ENCODE results near the gene CCDC88A. TPM values are rescaled to one million over a fixed set of nuclear protein-coding genes. Genes with fewer than 3 reads are reported as not detected.

CCDC88A gene
- total and polyA plus RNA-seq, 2 experiments from 2014 or later: 144 to 169 TPM

DNA sequence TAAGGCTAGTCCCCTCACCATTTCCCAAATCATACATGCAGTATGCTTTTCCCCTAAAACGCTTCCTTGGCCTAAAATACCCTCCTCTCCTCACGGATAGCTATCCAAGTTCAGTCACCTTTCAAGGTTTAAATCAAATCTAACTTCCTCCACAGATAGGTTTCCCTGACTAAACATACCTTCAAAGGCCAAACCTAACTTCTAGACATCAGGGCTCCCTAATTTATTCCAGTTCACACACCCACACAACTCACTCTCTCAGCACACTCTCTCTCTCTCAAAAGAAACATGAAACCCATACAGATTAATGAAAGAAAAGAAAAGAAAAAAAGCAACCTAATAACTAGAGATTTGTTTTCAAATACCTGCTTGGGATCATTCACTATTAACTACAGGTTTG is 14.5 kb downstream of the CCDC88A start (continued):
- TF ChIP-seq, protein P1, sequence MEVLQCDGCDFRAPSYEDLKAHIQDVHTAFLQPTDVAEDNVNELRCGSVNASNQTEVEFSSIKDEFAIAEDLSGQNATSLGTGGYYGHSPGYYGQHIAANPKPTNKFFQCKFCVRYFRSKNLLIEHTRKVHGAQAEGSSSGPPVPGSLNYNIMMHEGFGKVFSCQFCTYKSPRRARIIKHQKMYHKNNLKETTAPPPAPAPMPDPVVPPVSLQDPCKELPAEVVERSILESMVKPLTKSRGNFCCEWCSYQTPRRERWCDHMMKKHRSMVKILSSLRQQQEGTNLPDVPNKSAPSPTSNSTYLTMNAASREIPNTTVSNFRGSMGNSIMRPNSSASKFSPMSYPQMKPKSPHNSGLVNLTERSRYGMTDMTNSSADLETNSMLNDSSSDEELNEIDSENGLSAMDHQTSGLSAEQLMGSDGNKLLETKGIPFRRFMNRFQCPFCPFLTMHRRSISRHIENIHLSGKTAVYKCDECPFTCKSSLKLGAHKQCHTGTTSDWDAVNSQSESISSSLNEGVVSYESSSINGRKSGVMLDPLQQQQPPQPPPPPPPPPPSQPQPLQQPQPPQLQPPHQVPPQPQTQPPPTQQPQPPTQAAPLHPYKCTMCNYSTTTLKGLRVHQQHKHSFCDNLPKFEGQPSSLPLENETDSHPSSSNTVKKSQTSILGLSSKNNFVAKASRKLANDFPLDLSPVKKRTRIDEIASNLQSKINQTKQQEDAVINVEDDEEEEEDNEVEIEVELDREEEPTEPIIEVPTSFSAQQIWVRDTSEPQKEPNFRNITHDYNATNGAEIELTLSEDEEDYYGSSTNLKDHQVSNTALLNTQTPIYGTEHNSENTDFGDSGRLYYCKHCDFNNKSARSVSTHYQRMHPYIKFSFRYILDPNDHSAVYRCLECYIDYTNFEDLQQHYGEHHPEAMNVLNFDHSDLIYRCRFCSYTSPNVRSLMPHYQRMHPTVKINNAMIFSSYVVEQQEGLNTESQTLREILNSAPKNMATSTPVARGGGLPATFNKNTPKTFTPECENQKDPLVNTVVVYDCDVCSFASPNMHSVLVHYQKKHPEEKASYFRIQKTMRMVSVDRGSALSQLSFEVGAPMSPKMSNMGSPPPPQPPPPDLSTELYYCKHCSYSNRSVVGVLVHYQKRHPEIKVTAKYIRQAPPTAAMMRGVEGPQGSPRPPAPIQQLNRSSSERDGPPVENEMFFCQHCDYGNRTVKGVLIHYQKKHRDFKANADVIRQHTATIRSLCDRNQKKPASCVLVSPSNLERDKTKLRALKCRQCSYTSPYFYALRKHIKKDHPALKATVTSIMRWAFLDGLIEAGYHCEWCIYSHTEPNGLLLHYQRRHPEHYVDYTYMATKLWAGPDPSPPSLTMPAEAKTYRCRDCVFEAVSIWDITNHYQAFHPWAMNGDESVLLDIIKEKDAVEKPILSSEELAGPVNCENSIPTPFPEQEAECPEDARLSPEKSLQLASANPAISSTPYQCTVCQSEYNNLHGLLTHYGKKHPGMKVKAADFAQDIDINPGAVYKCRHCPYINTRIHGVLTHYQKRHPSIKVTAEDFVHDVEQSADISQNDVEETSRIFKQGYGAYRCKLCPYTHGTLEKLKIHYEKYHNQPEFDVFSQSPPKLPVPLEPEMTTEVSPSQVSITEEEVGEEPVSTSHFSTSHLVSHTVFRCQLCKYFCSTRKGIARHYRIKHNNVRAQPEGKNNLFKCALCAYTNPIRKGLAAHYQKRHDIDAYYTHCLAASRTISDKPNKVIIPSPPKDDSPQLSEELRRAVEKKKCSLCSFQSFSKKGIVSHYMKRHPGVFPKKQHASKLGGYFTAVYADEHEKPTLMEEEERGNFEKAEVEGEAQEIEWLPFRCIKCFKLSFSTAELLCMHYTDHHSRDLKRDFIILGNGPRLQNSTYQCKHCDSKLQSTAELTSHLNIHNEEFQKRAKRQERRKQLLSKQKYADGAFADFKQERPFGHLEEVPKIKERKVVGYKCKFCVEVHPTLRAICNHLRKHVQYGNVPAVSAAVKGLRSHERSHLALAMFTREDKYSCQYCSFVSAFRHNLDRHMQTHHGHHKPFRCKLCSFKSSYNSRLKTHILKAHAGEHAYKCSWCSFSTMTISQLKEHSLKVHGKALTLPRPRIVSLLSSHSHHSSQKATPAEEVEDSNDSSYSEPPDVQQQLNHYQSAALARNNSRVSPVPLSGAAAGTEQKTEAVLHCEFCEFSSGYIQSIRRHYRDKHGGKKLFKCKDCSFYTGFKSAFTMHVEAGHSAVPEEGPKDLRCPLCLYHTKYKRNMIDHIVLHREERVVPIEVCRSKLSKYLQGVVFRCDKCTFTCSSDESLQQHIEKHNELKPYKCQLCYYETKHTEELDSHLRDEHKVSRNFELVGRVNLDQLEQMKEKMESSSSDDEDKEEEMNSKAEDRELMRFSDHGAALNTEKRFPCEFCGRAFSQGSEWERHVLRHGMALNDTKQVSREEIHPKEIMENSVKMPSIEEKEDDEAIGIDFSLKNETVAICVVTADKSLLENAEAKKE (CRISPR knock-in tag; IDR thresholded peaks at IDR 0.05): no peak
- TF ChIP-seq, protein P2, sequence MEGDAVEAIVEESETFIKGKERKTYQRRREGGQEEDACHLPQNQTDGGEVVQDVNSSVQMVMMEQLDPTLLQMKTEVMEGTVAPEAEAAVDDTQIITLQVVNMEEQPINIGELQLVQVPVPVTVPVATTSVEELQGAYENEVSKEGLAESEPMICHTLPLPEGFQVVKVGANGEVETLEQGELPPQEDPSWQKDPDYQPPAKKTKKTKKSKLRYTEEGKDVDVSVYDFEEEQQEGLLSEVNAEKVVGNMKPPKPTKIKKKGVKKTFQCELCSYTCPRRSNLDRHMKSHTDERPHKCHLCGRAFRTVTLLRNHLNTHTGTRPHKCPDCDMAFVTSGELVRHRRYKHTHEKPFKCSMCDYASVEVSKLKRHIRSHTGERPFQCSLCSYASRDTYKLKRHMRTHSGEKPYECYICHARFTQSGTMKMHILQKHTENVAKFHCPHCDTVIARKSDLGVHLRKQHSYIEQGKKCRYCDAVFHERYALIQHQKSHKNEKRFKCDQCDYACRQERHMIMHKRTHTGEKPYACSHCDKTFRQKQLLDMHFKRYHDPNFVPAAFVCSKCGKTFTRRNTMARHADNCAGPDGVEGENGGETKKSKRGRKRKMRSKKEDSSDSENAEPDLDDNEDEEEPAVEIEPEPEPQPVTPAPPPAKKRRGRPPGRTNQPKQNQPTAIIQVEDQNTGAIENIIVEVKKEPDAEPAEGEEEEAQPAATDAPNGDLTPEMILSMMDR (conservative IDR thresholded peaks at IDR 0.05; ENCODE audit: low read depth in 2 of 2): no peak
- no peak for TF ChIP-seq REST (IDR thresholded peaks at IDR 0.05; ENCODE audit: unreplicated experiment)
- no peak for TF ChIP-seq CREB1 (CRISPR knock-in tag; IDR thresholded peaks at IDR 0.05; ENCODE audit: low read depth)
- TF ChIP-seq, protein P3, sequence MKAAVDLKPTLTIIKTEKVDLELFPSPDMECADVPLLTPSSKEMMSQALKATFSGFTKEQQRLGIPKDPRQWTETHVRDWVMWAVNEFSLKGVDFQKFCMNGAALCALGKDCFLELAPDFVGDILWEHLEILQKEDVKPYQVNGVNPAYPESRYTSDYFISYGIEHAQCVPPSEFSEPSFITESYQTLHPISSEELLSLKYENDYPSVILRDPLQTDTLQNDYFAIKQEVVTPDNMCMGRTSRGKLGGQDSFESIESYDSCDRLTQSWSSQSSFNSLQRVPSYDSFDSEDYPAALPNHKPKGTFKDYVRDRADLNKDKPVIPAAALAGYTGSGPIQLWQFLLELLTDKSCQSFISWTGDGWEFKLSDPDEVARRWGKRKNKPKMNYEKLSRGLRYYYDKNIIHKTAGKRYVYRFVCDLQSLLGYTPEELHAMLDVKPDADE (IDR thresholded peaks at IDR 0.05): no peak
- TF ChIP-seq NANOG (IDR thresholded peaks at IDR 0.05; ENCODE audit: borderline replicate concordance): no peak
- no peak for TF ChIP-seq STAT1 (IDR thresholded peaks at IDR 0.05; ENCODE audit: unreplicated experiment)
- no peak for TF ChIP-seq EZH2 (IDR thresholded peaks at IDR 0.05; ENCODE audit: low read depth, unreplicated experiment)
- no peak for TF ChIP-seq ZNF114 (CRISPR knock-in tag; IDR thresholded peaks at IDR 0.05)
- no peak for TF ChIP-seq JUNB (IDR thresholded peaks at IDR 0.05; ENCODE audit: unreplicated experiment)
